Endothelial cell of umbilical vein (primary cell): ENCODE measurements around the gene NANOGP8. TPM values are rescaled to one million over a fixed set of nuclear protein-coding genes. Genes with fewer than 3 reads are reported as not detected.

ENCODE experiments used
- BruUV-seq: library from RNA; stranded (reverse); fragments of 400-500 nt; replicated peaks from 2 replicates; lab custom pipeline; 2021; lab: Mats Ljungman, UMichigan
- CTCF ChIA-PET: fragments of 300-600, 350-600 bp; sonication (Branson Sonifier 250); formaldehyde crosslinking; loops from one replicate; lab custom pipeline; 2021; ENCODE audit warnings: antibody characterized with exemption, inconsistent platforms; lab: Charles Lee
- POLR2A ChIA-PET: fragments of 300-600, 350-600 bp; sonication (Branson Sonifier 250); formaldehyde crosslinking; loops from one replicate; lab custom pipeline; 2021; ENCODE audit warnings: antibody characterized with exemption, inconsistent platforms; lab: Charles Lee
- DNase-seq: peaks from one replicate; pipeline ENCODE4 v3.0.0-alpha.2; 2011; ENCODE audit warnings: low read depth, low spot score
- FAIRE-seq: peaks from 2 replicates; lab custom pipeline; 2011; peaks lifted over from hg19 to GRCh38; lab: Jason Lieb, UNC
- H2AFZ ChIP-seq: 2 replicates; pipeline ENCODE4 v1.6.0; 2012; ENCODE audit warnings: low read depth, low read length, control low read depth, inconsistent platforms
- H3K27ac ChIP-seq: 2 replicates; pipeline ENCODE4 v1.5.1; 2011; ENCODE audit warnings: low read depth, mild to moderate bottlenecking, control low read depth, low read length, moderate library complexity; ENCODE audit not compliant: insufficient read depth
- H3K27me3 ChIP-seq, 2 experiments: 2 replicates each; pipeline versions ENCODE4 v1.6.0 to v1.6.1; 2011; ENCODE audit warnings: low read length in 2 of 2, mixed read lengths in 1 of 2; ENCODE audit not compliant: control insufficient read depth in 2 of 2, insufficient read depth in 2 of 2
- H3K36me3 ChIP-seq, 2 experiments: 2 replicates in 1 of 2; 3 replicates in 1 of 2; pipeline ENCODE4 v1.5.1; 2011; ENCODE audit warnings: low read length in 2 of 2, mild to moderate bottlenecking in 1 of 2, moderate library complexity in 1 of 2; ENCODE audit not compliant: control insufficient read depth in 2 of 2, insufficient read depth in 2 of 2; ENCODE audit errors: extremely low read depth in 1 of 2
- H3K4me1 ChIP-seq: 3 replicates; pipeline ENCODE4 v1.5.1; 2011; ENCODE audit warnings: mild to moderate bottlenecking, low read length; ENCODE audit not compliant: control insufficient read depth, insufficient read depth; ENCODE audit errors: extremely low read depth
- H3K4me2 ChIP-seq: 2 replicates; pipeline ENCODE4 v1.6.1; 2011; ENCODE audit warnings: low read length, control low read depth, mixed read lengths; ENCODE audit not compliant: insufficient read depth
- H3K4me3 ChIP-seq, 3 experiments: fragments of 200-600 bp in 1 of 3; sonication (generic), shearing (Covaris generic) in 1 of 3; replicated peaks in 1 of 3; 2 replicates each; pipeline ENCODE4 v1.5.1; 2011 to 2016; ENCODE audit warnings: control low read depth in 3 of 3, low read length in 3 of 3, mild to moderate bottlenecking in 2 of 3, inconsistent platforms in 1 of 3, low read depth in 1 of 3, moderate library complexity in 1 of 3; ENCODE audit not compliant: insufficient read depth in 1 of 3
- H3K79me2 ChIP-seq: 2 replicates; pipeline ENCODE4 v1.6.0; 2012; ENCODE audit warnings: low read length, inconsistent platforms; ENCODE audit not compliant: control insufficient read depth, insufficient read depth
- H3K9ac ChIP-seq: replicated peaks from 2 replicates; pipeline ENCODE3; 2011; ENCODE audit warnings: low read length, control low read depth; ENCODE audit not compliant: insufficient read depth; ENCODE audit errors: extremely low read depth
- H3K9me1 ChIP-seq: replicated peaks from 3 replicates; pipeline ENCODE4 v1.6.0; 2011; ENCODE audit warnings: mild to moderate bottlenecking, low read length; ENCODE audit not compliant: control insufficient read depth, insufficient read depth; ENCODE audit errors: extremely low read depth
- H3K9me3 ChIP-seq: replicated peaks from 2 replicates; pipeline ENCODE4 v1.5.1; 2012; ENCODE audit warnings: low read length, inconsistent platforms; ENCODE audit not compliant: control insufficient read depth, insufficient read depth
- H4K20me1 ChIP-seq: replicated peaks from 2 replicates; pipeline ENCODE3; 2011; ENCODE audit warnings: mild to moderate bottlenecking, low read length; ENCODE audit not compliant: control insufficient read depth, insufficient read depth; ENCODE audit errors: extremely low read depth
- CTCF ChIP-seq, 2 donors: IDR thresholded peaks; 1 replicate in 1 of 2; 2 replicates in 1 of 2; pipeline ENCODE4 v1.5.1; 2011; ENCODE audit warnings: low read length in 2 of 2, mild to moderate bottlenecking in 2 of 2, moderate library complexity in 2 of 2, control low read depth in 1 of 2, inconsistent platforms in 1 of 2, low read depth in 1 of 2; ENCODE audit not compliant: insufficient read depth in 1 of 2; ENCODE audit errors: extremely low read depth in 1 of 2
- EZH2 ChIP-seq: IDR thresholded peaks from 2 replicates; pipeline ENCODE4 v1.6.1; 2012; ENCODE audit warnings: borderline replicate concordance, low read depth, mild to moderate bottlenecking, moderate library complexity, low read length, inconsistent platforms; ENCODE audit not compliant: severe bottlenecking
- FOS ChIP-seq: IDR thresholded peaks from 2 replicates; pipeline ENCODE4 v1.6.1; 2011; ENCODE audit warnings: mild to moderate bottlenecking, low read length, moderate library complexity, borderline replicate concordance; ENCODE audit not compliant: insufficient read depth
- GATA2 ChIP-seq: IDR thresholded peaks from 2 replicates; pipeline ENCODE4 v1.7.0; 2011; ENCODE audit warnings: low read depth, mild to moderate bottlenecking, moderate library complexity, mixed read lengths, low read length; ENCODE audit not compliant: insufficient read length, insufficient read depth
- JUN ChIP-seq: IDR thresholded peaks from 2 replicates; pipeline ENCODE4 v1.6.1; 2011; ENCODE audit warnings: borderline replicate concordance, low read depth; ENCODE audit not compliant: insufficient read length, insufficient read depth
- MYC ChIP-seq: IDR thresholded peaks from one replicate; pipeline ENCODE4 v1.6.1; 2011; ENCODE audit warnings: mild to moderate bottlenecking, low read depth, low read length
- POLR2A ChIP-seq: IDR thresholded peaks from 2 replicates; pipeline ENCODE4 v1.6.1; 2012; ENCODE audit warnings: low read depth, mild to moderate bottlenecking, control low read depth, low read length
- POLR2AphosphoS5 ChIP-seq: IDR thresholded peaks from 2 replicates; pipeline ENCODE4 v1.6.1; 2012; ENCODE audit warnings: low read depth, mild to moderate bottlenecking, control low read depth, low read length, moderate library complexity; ENCODE audit not compliant: insufficient read depth
- dilution Hi-C: fragments of 300-500 bp; cut with MboI; formaldehyde crosslinking; loops from one replicate; pipeline ENCODE4 v1.15.0; 2019; ENCODE audit warnings: low sequenced_read_pairs; ENCODE audit not compliant: extremely low pct_ligation_motif_present
- intact Hi-C: fragments of 100-400 bp; cut with micrococcal nuclease; formaldehyde crosslinking; loops from one replicate; pipeline ENCODE4 v1.10.0; 2022
- polyA plus RNA-seq, 4 experiments: library from polyadenylated mRNA; depleted of rRNA in 3 of 4; stranded (reverse) in 3 of 4; unstranded in 1 of 4; fragments of >200 nt; gene quantifications; 2 replicates each; pipeline versions ENCODE4 v1.2.1 to v1.2.3, GENCODE V29; 2011 to 2012; ENCODE audit warnings: missing spikeins in 1 of 4
- total RNA-seq: library from RNA; stranded (reverse); gene quantifications from 2 replicates; pipeline ENCODE4 v1.2.3, GENCODE V29; 2021
- TF ChIP-seq, protein P1 (sequence below): IDR thresholded peaks from 2 replicates; pipeline ENCODE4 v1.6.1; 2011; ENCODE audit not compliant: insufficient read depth, insufficient read length

The NANOGP8 gene
- total and polyA plus RNA-seq, 2 donors (not counting 3 experiments of a cell fraction or from before 2014, with no cell fraction given), result not detected

DNA sequence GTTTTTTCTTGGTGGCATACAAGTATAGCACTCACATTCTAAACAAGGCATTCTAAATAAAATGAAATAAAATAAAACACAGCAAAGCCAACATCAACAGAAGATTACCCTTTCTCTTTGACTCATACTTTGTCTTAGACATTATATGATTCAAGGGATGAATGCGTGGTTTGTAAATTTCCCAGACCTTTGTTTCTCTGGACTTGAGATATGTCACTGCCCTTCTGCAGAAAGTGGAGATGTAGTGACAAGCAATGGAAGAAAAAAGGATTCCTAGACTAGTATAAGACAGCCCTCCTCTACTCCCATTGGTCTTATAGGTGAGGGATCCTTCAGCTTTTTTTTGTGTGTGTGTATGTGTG is 22.4 kb downstream of the NANOGP8 start:
- FAIRE-seq, result no peak

More for the DNA sequence above, 22.4 kb downstream of the NANOGP8 start:
- H3K4me3 ChIP-seq, result no peak overlapping the region
- H3K9me3 ChIP-seq, result no peaks in the 10 kb centered on the region
- no peaks in the 10 kb centered on the region for H3K79me2 ChIP-seq
- H3K36me3 ChIP-seq, result no peaks in the 10 kb centered on the region
- dilution Hi-C loops, result no loop called here
- DNase-seq, result no peak
- H3K27ac ChIP-seq, result no peak overlapping the region
- H4K20me1 ChIP-seq, result no peaks in the 10 kb centered on the region
- no peaks in the 10 kb centered on the region for H3K4me1 ChIP-seq
- intact Hi-C loops, result no loop called here
- POLR2A ChIA-PET, result no interaction called here
- no peaks in the 10 kb centered on the region for H3K9me1 ChIP-seq
- TF ChIP-seq POLR2A (no peak), FOS (no peak), MYC (no peak), POLR2AphosphoS5 (no peak), CTCF (IDR thresholded peaks at IDR 0.05; ENCODE audit: extremely low read depth in 1 of 2, insufficient read depth in 1 of 2, low read depth in 1 of 2, low read length in 2 of 2) (no peak), JUN (no peak), EZH2 (no peak), GATA2 (no peak)
- TF ChIP-seq, protein P1, sequence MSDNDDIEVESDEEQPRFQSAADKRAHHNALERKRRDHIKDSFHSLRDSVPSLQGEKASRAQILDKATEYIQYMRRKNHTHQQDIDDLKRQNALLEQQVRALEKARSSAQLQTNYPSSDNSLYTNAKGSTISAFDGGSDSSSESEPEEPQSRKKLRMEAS, result no peak
- no TSS peak for BruUV-seq
- H3K4me2 ChIP-seq, result no peak overlapping the region
- no peak overlapping the region for H2AFZ ChIP-seq
- H3K27me3 ChIP-seq, result peaks cover 0 to 5% of the 10 kb centered on the region in 2 experiments
- H3K9ac ChIP-seq, result no peak overlapping the region
- CTCF ChIA-PET, result interaction anchor here (1.2 kb wide), 1 partner anchor 16 kb away, joined by 4 read pairs; no protein-coding TSS in a partner anchor
